Fibroblast of lung (primary cell): ENCODE results near the gene HRH4. TPM values are rescaled to one million over a fixed set of nuclear protein-coding genes. Genes with fewer than 3 reads are reported as not detected.

Source experiments
- DNase-seq, 2 donors: peaks; one replicate each; pipeline versions ENCODE4 v3.0.0 to v3.0.0-alpha.2; 2010; ENCODE audit warnings: low read depth in 2 of 2
- H2AFZ ChIP-seq: 2 replicates; pipeline ENCODE4 v1.5.1; 2012; ENCODE audit warnings: low read length, control low read depth, inconsistent platforms
- H3K27ac ChIP-seq: 2 replicates; pipeline ENCODE4 v1.5.1; 2011; ENCODE audit warnings: low read length, control low read depth; ENCODE audit not compliant: insufficient read depth
- H3K27me3 ChIP-seq: 2 replicates; pipeline ENCODE4 v1.5.1; 2011; ENCODE audit warnings: mild to moderate bottlenecking, low read length; ENCODE audit not compliant: control insufficient read depth, insufficient read depth
- H3K36me3 ChIP-seq: 2 replicates; pipeline ENCODE4 v1.5.1; 2011; ENCODE audit warnings: low read length; ENCODE audit not compliant: control insufficient read depth, insufficient read depth
- H3K4me1 ChIP-seq: 2 replicates; pipeline ENCODE4 v1.5.1; 2011; ENCODE audit warnings: low read length; ENCODE audit not compliant: control insufficient read depth, insufficient read depth; ENCODE audit errors: extremely low read depth
- H3K4me2 ChIP-seq: 2 replicates; pipeline ENCODE4 v1.5.1; 2011; ENCODE audit warnings: low read length, control low read depth; ENCODE audit not compliant: insufficient read depth; ENCODE audit errors: extremely low read depth
- H3K4me3 ChIP-seq, 4 experiments: fragments of 200-600 bp in 1 of 4; sonication (generic) in 1 of 4; replicated peaks in 1 of 4; 2 replicates each; pipeline ENCODE4 v1.5.1; 2011 to 2016; ENCODE audit warnings: low read length in 4 of 4, low read depth in 3 of 4, mild to moderate bottlenecking in 3 of 4, control low read depth in 2 of 4, inconsistent platforms in 1 of 4, mixed read lengths in 1 of 4; ENCODE audit not compliant: insufficient read depth in 1 of 4; ENCODE audit errors: control extremely low read depth in 1 of 4
- H3K79me2 ChIP-seq: 2 replicates; pipeline ENCODE4 v1.5.1; 2012; ENCODE audit warnings: mild to moderate bottlenecking, low read length, inconsistent platforms; ENCODE audit not compliant: control insufficient read depth, insufficient read depth
- H3K9ac ChIP-seq: 2 replicates; pipeline ENCODE4 v1.5.1; 2011; ENCODE audit warnings: mild to moderate bottlenecking, low read length, control low read depth; ENCODE audit not compliant: insufficient read depth
- H3K9me3 ChIP-seq: 2 replicates; pipeline ENCODE4 v1.5.1; 2012; ENCODE audit warnings: low read depth, low read length; ENCODE audit not compliant: control insufficient read depth, insufficient read depth
- H4K20me1 ChIP-seq: 2 replicates; pipeline ENCODE4 v1.5.1; 2011; ENCODE audit warnings: low read length; ENCODE audit not compliant: control insufficient read depth, insufficient read depth; ENCODE audit errors: extremely low read depth
- EZH2 ChIP-seq: IDR thresholded peaks from 2 replicates; pipeline ENCODE4 v1.5.1; 2012; ENCODE audit warnings: low read length, control low read depth, mild to moderate bottlenecking; ENCODE audit errors: missing control alignments
- polyA plus RNA-seq, 2 donors: library from polyadenylated mRNA; depleted of rRNA in 1 of 2; stranded (reverse) in 1 of 2; unstranded in 1 of 2; fragments of >200 nt; gene quantifications; 2 replicates each; pipeline ENCODE4 v1.2.1, GENCODE V29; 2011 to 2012; ENCODE audit warnings: missing spikeins in 1 of 2
- total RNA-seq: library from RNA; depleted of rRNA; stranded (reverse); fragments of >200 nt; gene quantifications from 2 replicates; pipeline ENCODE4 v1.2.1, GENCODE V29; 2014
- TF ChIP-seq, protein P1 (sequence below), 2 donors: IDR thresholded peaks in 1 of 2; conservative IDR thresholded peaks in 1 of 2; 1 replicate in 1 of 2; 2 replicates in 1 of 2; pipeline ENCODE4 v1.5.1; 2011 to 2012; ENCODE audit warnings: low read length in 2 of 2, control low read depth in 1 of 2, inconsistent platforms in 1 of 2, low read depth in 1 of 2, mild to moderate bottlenecking in 1 of 2

HRH4 gene
- total and polyA plus RNA-seq, 2 donors (not counting 1 experiment from before 2014, with no cell fraction given): under 0.01 to 0.01 TPM

DNA sequence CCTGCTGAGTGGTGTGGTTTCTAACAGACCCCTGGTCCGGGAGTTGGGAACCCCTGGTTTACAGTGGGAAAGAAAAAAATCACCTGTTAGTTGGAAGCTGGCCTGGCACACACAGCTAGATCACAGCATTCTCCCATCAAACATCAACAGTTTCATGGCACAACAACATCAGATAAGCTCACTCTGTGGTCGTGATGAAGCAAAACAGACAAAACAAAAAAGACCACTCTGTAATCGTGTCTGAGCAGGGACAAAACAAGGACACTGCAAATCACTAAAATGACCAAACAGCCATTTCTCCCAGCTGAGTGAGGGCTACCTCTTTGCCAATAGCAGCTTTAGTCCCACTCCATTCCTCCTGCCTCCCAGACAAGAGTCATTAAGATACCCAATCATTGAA is 43.0 kb upstream of the HRH4 start:
- H3K27me3 ChIP-seq: peaks cover 7% of the 10 kb centered on the region
- no peaks in the 10 kb centered on the region for H3K36me3 ChIP-seq
- H3K9me3 ChIP-seq: no peaks in the 10 kb centered on the region
- H4K20me1 ChIP-seq: no peaks in the 10 kb centered on the region
- H3K79me2 ChIP-seq: no peaks in the 10 kb centered on the region
- no peak overlapping the region for H3K9ac ChIP-seq
- H3K4me2 ChIP-seq: no peak overlapping the region
- H3K27ac ChIP-seq: no peak overlapping the region
- DNase-seq: no peak
- TF ChIP-seq EZH2: no peak
- TF ChIP-seq, protein P1, sequence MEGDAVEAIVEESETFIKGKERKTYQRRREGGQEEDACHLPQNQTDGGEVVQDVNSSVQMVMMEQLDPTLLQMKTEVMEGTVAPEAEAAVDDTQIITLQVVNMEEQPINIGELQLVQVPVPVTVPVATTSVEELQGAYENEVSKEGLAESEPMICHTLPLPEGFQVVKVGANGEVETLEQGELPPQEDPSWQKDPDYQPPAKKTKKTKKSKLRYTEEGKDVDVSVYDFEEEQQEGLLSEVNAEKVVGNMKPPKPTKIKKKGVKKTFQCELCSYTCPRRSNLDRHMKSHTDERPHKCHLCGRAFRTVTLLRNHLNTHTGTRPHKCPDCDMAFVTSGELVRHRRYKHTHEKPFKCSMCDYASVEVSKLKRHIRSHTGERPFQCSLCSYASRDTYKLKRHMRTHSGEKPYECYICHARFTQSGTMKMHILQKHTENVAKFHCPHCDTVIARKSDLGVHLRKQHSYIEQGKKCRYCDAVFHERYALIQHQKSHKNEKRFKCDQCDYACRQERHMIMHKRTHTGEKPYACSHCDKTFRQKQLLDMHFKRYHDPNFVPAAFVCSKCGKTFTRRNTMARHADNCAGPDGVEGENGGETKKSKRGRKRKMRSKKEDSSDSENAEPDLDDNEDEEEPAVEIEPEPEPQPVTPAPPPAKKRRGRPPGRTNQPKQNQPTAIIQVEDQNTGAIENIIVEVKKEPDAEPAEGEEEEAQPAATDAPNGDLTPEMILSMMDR (conservative IDR thresholded peaks at IDR 0.05 in 1 of 2, IDR thresholded peaks at IDR 0.05 in 1 of 2; ENCODE audit: low read depth in 1 of 2, low read length in 2 of 2): no peak
- no peak overlapping the region for H3K4me3 ChIP-seq
- H2AFZ ChIP-seq: no peak overlapping the region
- H3K4me1 ChIP-seq: no peaks in the 10 kb centered on the region

DNA sequence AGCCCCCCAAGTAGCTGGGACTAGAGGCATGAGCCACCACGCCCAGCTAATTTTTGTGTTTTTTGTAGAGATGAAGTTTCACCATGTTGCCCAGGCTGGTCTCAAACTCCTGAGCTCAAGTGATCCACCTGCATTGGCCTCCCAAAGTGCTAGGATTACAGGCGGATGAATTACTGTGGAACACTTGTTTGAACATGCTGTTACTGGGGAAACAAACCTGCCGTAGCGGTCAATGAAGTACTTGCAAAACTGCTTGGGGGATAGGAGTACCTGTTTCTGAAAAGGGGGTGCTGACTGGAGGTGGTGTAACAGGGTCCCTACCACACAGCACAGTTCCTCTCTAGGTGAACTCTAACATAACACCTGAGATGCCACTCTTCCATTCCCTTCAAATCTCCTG is 39.9 kb upstream of the HRH4 start:
- H3K4me3 ChIP-seq: no peak overlapping the region

DNA sequence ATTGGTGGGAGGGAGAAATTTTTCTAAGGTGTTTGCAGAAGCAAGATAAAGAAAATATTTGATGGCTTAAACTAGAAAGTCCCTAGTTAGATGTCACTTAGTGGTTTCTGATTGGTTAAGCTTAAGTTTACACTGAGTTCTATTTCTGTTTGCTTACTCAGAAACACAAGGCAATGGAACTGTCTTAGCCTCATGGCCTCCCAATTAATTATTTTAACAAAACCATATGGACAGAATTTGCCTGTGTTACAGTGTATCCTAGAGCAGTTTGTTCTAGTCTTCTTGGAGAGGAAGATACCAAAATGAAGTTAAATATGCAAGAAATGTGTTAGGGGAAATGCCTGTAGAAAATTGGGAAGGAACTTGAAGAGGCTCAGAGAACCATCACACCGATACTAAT is 38.6 kb upstream of the HRH4 start:
- Histone ChIP-seq H3K27me3 (peaks cover 7% of the 10 kb centered on the region), H4K20me1 (no peaks in the 10 kb centered on the region), H3K9ac (no peak overlapping the region), H3K9me3 (no peaks in the 10 kb centered on the region), H3K27ac (no peak overlapping the region), H3K36me3 (no peaks in the 10 kb centered on the region), H3K4me1 (no peaks in the 10 kb centered on the region), H2AFZ (no peak overlapping the region), H3K79me2 (no peaks in the 10 kb centered on the region), H3K4me2 (no peak overlapping the region), H3K4me3 (no peak overlapping the region)
- DNase-seq: no peak
- no peak for TF ChIP-seq EZH2
- TF ChIP-seq, protein P1 (conservative IDR thresholded peaks at IDR 0.05 in 1 of 2, IDR thresholded peaks at IDR 0.05 in 1 of 2; ENCODE audit: low read depth in 1 of 2, low read length in 2 of 2): no peak

More for the DNA sequence above, 39.9 kb upstream of the HRH4 start:
- no peak overlapping the region for H3K27ac ChIP-seq
- H2AFZ ChIP-seq: no peak overlapping the region
- no peaks in the 10 kb centered on the region for H4K20me1 ChIP-seq
- no peak overlapping the region for H3K9ac ChIP-seq
- H3K79me2 ChIP-seq: no peaks in the 10 kb centered on the region
- no peaks in the 10 kb centered on the region for H3K4me1 ChIP-seq
- H3K27me3 ChIP-seq: peaks cover 7% of the 10 kb centered on the region
- H3K9me3 ChIP-seq: no peaks in the 10 kb centered on the region
- H3K36me3 ChIP-seq: no peaks in the 10 kb centered on the region
- H3K4me2 ChIP-seq: no peak overlapping the region
- no peak for DNase-seq
- TF ChIP-seq, protein P1 (conservative IDR thresholded peaks at IDR 0.05 in 1 of 2, IDR thresholded peaks at IDR 0.05 in 1 of 2; ENCODE audit: low read depth in 1 of 2, low read length in 2 of 2): no peak
- no peak for TF ChIP-seq EZH2
